Muscle of back (tissue), 13 donors: ENCODE data around the gene OPRL1. TPM values are rescaled to one million over a fixed set of nuclear protein-coding genes. Genes with fewer than 3 reads are reported as not detected.
A peak's percentile ranks its signal among the peaks of the same experiment; 100 is the strongest.

Experiments
- DNase-seq, 3 donors: peaks; one replicate each; pipeline versions ENCODE4 v3.0.0 to v3.0.0-alpha.2; 2013
- long read RNA-seq, 9 donors: transcript quantifications; one replicate each; lab custom pipeline, GENCODE V29; 2026
- polyA plus RNA-seq, 10 donors: library from polyadenylated mRNA; unstranded; fragments of 120-200 nt; gene quantifications; one replicate each; pipeline ENCODE4 v1.2.1, GENCODE V29; 2013; ENCODE audit not compliant: insufficient read length in 10 of 10

The OPRL1 gene
- 1 to 10 TPM in 8 of 10 donors, under 1 TPM in 2; 0.71 to 1.8 (median 1.1) TPM for polyA plus RNA-seq
- long read RNA-seq, donor 1 = 0 reads
- long read RNA-seq, donor 2 = 0 reads
- long read RNA-seq, donor 3 = 0 reads
- long read RNA-seq, donor 4 = 0 reads
- long read RNA-seq, donor 5, partial matches to known transcripts = 0 of 1 reads
- long read RNA-seq, donor 5, other reads (novel, unspliced or antisense) = 0 of 1 reads
- long read RNA-seq, donor 6 = 0 reads
- long read RNA-seq, donor 7 = 0 reads
- long read RNA-seq, donor 8 = 0 reads
- long read RNA-seq, donor 9 = 0 reads

- DNase-seq = peak in 1 of 3 donors; percentile 60
Measured at GRCh38 chr20:64080013-64080812, at the start of gene OPRL1. Gene OPRL1, plus strand, starts transcription at chr20:64080082. Its CDS starts 12,639 bp downstream, at chr20:64092721.

- DNase-seq = no peak
Measured at GRCh38 chr20:64030371-64031134, 49.3 kb upstream of the OPRL1 start.

GRCh38 chr20:64031822-64032314 is 48.0 kb upstream of the OPRL1 start:
- DNase-seq = no peak

GRCh38 chr20:64032706-64033624 is 46.9 kb upstream of the OPRL1 start:
- no peak for DNase-seq

GRCh38 chr20:64033981-64034493 is 45.8 kb upstream of the OPRL1 start:
- DNase-seq = no peak

- no peak for DNase-seq
Measured at GRCh38 chr20:64035066-64035932, 44.6 kb upstream of the OPRL1 start.

GRCh38 chr20:64035933-64036345 is 43.9 kb upstream of the OPRL1 start, which contains the start of gene C20orf204:
Gene C20orf204, plus strand, starts transcription at chr20:64036182. Its CDS starts 142 bp downstream, at chr20:64036324.
- no peak for DNase-seq

GRCh38 chr20:64036346-64037198 is 43.3 kb upstream of the OPRL1 start:
- DNase-seq = no peak

- DNase-seq = no peak
Measured at GRCh38 chr20:64037199-64037497, 42.7 kb upstream of the OPRL1 start.

GRCh38 chr20:64037498-64038213 is 42.2 kb upstream of the OPRL1 start:
- no peak for DNase-seq

- DNase-seq = no peak
Measured at GRCh38 chr20:64038224-64038564, 41.7 kb upstream of the OPRL1 start.

- DNase-seq = peak; percentile 18 to 82 (median 58)
Measured at GRCh38 chr20:64038565-64039292, 41.2 kb upstream of the OPRL1 start.

GRCh38 chr20:64039293-64040160 is 40.4 kb upstream of the OPRL1 start:
- no peak for DNase-seq

- DNase-seq = no peak
Measured at GRCh38 chr20:64040231-64041039, 39.4 kb upstream of the OPRL1 start.

GRCh38 chr20:64041040-64041780 is 38.7 kb upstream of the OPRL1 start:
- DNase-seq = peak in 1 of 3 donors; percentile 18
